Suprapubic skin (tissue), 4 donors: Measurements from ENCODE around the gene ZGLP1. TPM values are rescaled to one million over a fixed set of nuclear protein-coding genes. Genes with fewer than 3 reads are reported as not detected.

ENCODE experiments used
- DNase-seq, 2 donors: peaks; one replicate each; pipeline ENCODE4 v3.0.0-alpha.2; 2019; ENCODE audit warnings: low spot score in 2 of 2
- H3K27ac ChIP-seq: fragments of 200-600 bp; sonication (generic); one replicate; pipeline ENCODE4 v1.5.1; 2019
- H3K27me3 ChIP-seq: fragments of 200-600 bp; sonication (generic); one replicate; pipeline ENCODE4 v1.5.1; 2019
- H3K36me3 ChIP-seq: fragments of 200-600 bp; sonication (generic); one replicate; pipeline ENCODE4 v1.5.1; 2019
- H3K4me1 ChIP-seq: fragments of 200-600 bp; sonication (generic); one replicate; pipeline ENCODE4 v1.5.1; 2019
- H3K4me3 ChIP-seq: fragments of 200-600 bp; sonication (generic); one replicate; pipeline ENCODE4 v1.5.1; 2019; ENCODE audit warnings: mild to moderate bottlenecking
- H3K9me3 ChIP-seq: fragments of 200-600 bp; sonication (generic); one replicate; pipeline ENCODE4 v1.5.1; 2019
- EP300 ChIP-seq: sonication (generic); formaldehyde crosslinking; IDR thresholded peaks from one replicate; pipeline ENCODE4 v1.6.1; 2017; ENCODE audit warnings: antibody characterized with exemption
- POLR2A ChIP-seq, 2 donors: fragments of 450-650 bp; IDR thresholded peaks; one replicate each; pipeline ENCODE4 v1.6.1; 2017; ENCODE audit warnings: antibody characterized with exemption in 2 of 2, mild to moderate bottlenecking in 2 of 2, moderate library complexity in 2 of 2
- POLR2AphosphoS5 ChIP-seq, 3 donors: sonication (generic); formaldehyde crosslinking; IDR thresholded peaks; one replicate each; pipeline ENCODE4 v1.6.1; 2017; ENCODE audit warnings: antibody characterized with exemption in 3 of 3
- WGBS: methylation state at CpG from one replicate; pipeline ENCODE4 v1.1.5; 2018; 5-methylcytosine and 5-hydroxymethylcytosine counted together
- total RNA-seq, 4 donors: library from RNA; depleted of rRNA; stranded (reverse); fragments of >200 nt; gene quantifications; one replicate each; pipeline ENCODE4 v1.1.0, GENCODE V29; 2016
- TF ChIP-seq, protein P1 (sequence below), 2 donors: fragments of 200-600 bp in 1 of 2; fragments of 450-650 bp in 1 of 2; sonication (generic) in 1 of 2; IDR thresholded peaks; one replicate each; pipeline ENCODE4 v1.5.1; 2016 to 2019; ENCODE audit warnings: antibody characterized with exemption in 2 of 2, mild to moderate bottlenecking in 1 of 2, moderate library complexity in 1 of 2

The ZGLP1 gene
- total RNA-seq, 4 donors from 2014 or later: 1.4 to 7.2 (median 2.9) TPM

- H3K36me3 ChIP-seq: peaks cover 32% of the 10 kb centered on the region
- H3K27me3 ChIP-seq: no peaks in the 10 kb centered on the region
- 36% methylated on average over 18 of the region's 18 CpGs for WGBS
- H3K4me1 ChIP-seq: peaks cover 31% of the 10 kb centered on the region
- TF ChIP-seq, protein P1, sequence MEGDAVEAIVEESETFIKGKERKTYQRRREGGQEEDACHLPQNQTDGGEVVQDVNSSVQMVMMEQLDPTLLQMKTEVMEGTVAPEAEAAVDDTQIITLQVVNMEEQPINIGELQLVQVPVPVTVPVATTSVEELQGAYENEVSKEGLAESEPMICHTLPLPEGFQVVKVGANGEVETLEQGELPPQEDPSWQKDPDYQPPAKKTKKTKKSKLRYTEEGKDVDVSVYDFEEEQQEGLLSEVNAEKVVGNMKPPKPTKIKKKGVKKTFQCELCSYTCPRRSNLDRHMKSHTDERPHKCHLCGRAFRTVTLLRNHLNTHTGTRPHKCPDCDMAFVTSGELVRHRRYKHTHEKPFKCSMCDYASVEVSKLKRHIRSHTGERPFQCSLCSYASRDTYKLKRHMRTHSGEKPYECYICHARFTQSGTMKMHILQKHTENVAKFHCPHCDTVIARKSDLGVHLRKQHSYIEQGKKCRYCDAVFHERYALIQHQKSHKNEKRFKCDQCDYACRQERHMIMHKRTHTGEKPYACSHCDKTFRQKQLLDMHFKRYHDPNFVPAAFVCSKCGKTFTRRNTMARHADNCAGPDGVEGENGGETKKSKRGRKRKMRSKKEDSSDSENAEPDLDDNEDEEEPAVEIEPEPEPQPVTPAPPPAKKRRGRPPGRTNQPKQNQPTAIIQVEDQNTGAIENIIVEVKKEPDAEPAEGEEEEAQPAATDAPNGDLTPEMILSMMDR (IDR thresholded peaks at IDR 0.05): no peak
- no peak for TF ChIP-seq EP300
- no peak for TF ChIP-seq POLR2A (IDR thresholded peaks at IDR 0.05)
- TF ChIP-seq POLR2AphosphoS5 (IDR thresholded peaks at IDR 0.05): no peak
- H3K9me3 ChIP-seq: no peaks in the 10 kb centered on the region
- no peak for DNase-seq
- peak overlapping the region; percentile 85 for H3K4me3 ChIP-seq
- H3K27ac ChIP-seq: no peak overlapping the region
Measured at GRCh38 chr19:10332158-10332964, 22.7 kb upstream of the ZGLP1 start.

GRCh38 chr19:10329555-10329954, 19.9 kb upstream of the ZGLP1 start:
- Histone ChIP-seq H3K4me1 (peaks cover 25% of the 10 kb centered on the region), H3K27ac (no peak overlapping the region), H3K36me3 (peaks cover 59% of the 10 kb centered on the region), H3K4me3 (no peak overlapping the region), H3K27me3 (no peaks in the 10 kb centered on the region), H3K9me3 (no peaks in the 10 kb centered on the region)
- no peak for DNase-seq
- TF ChIP-seq EP300 (no peak), POLR2A (IDR thresholded peaks at IDR 0.05) (no peak), POLR2AphosphoS5 (IDR thresholded peaks at IDR 0.05) (no peak)
- TF ChIP-seq, protein P1 (IDR thresholded peaks at IDR 0.05): no peak
- WGBS: 95% methylated on average over 13 of the region's 13 CpGs

DNA sequence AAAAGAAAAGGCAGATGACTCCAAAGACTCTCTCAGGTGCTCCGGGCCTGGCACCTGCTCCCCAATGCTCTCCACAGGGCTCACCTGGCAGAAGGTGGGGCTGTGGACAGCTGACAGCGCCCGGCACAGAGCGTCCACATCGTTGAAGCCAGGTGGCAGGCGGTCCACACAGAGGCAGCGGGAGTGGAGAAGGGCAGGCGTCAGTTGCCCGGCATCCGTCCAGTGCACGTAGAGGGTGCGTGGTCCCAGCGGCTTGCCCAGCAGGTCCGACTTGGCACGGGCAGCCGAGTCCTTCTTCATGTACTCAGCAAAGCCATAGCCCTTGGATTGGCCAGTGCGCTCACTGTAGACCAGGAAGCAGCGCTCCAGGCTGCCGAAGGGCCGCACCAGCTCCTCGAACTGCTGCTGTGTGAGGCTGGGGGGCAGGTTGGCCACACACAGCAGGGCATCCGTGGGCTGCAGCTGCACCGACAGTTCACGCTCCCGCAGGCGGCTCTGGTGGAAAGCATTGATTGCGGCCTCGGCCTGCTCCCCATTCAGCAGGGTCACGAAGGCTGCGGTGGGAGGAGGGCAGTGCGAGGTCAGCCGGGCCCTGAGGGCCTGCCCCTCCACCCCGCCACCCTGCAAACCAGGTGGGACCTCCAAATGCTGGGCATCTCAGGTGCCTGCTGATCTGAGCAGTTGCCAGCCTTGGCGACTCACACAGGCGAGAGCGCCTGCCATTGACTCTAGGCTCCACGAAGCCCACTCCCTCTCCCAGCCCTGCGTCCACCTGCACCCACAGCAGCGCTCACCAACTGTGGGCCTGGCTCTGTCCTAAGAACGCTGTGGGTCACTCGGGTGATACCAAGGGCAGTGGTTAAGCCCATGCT, 19.2 kb upstream of the ZGLP1 start:
- peaks cover 66% of the 10 kb centered on the region for H3K36me3 ChIP-seq
- WGBS: 93% methylated on average over 20 of the region's 41 CpGs
- no peak overlapping the region for H3K27ac ChIP-seq
- no peaks in the 10 kb centered on the region for H3K9me3 ChIP-seq
- no peak for DNase-seq
- H3K27me3 ChIP-seq: no peaks in the 10 kb centered on the region
- no peak overlapping the region for H3K4me3 ChIP-seq
- peaks cover 17% of the 10 kb centered on the region for H3K4me1 ChIP-seq
- no peak for TF ChIP-seq EP300
- TF ChIP-seq POLR2AphosphoS5 (IDR thresholded peaks at IDR 0.05): no peak
- TF ChIP-seq POLR2A (IDR thresholded peaks at IDR 0.05): no peak
- TF ChIP-seq, protein P1 (IDR thresholded peaks at IDR 0.05): no peak

DNA sequence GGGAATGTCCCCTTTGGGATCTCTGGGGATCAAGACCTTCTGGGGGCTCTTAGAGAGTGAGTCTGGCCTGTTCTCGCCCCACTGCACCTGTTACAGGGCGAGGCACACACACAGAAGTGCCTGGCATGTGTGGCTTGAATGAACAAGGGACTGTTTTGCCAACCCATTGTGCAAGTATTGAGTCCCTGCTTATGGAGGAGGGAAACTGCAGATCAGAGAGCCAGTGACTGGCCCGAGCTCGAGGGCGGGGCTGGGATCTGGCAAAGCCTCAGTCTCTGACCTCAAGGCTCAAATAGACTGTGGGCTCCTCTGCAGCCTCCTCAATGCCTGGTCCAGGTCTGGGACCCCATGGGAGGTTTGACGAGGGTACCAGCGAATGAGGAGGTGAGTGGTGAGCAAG, 18.2 kb upstream of the ZGLP1 start:
- no peaks in the 10 kb centered on the region for H3K9me3 ChIP-seq
- DNase-seq: no peak
- no peaks in the 10 kb centered on the region for H3K27me3 ChIP-seq
- 86% methylated on average over 5 of the region's 7 CpGs for WGBS
- H3K27ac ChIP-seq: no peak overlapping the region
- no peak for TF ChIP-seq EP300
- TF ChIP-seq POLR2AphosphoS5 (IDR thresholded peaks at IDR 0.05): no peak
- no peak for TF ChIP-seq POLR2A (IDR thresholded peaks at IDR 0.05)
- TF ChIP-seq, protein P1 (IDR thresholded peaks at IDR 0.05): no peak
- no peak overlapping the region for H3K4me3 ChIP-seq
- peaks cover 76% of the 10 kb centered on the region for H3K36me3 ChIP-seq
- H3K4me1 ChIP-seq: peaks cover 13% of the 10 kb centered on the region

DNA sequence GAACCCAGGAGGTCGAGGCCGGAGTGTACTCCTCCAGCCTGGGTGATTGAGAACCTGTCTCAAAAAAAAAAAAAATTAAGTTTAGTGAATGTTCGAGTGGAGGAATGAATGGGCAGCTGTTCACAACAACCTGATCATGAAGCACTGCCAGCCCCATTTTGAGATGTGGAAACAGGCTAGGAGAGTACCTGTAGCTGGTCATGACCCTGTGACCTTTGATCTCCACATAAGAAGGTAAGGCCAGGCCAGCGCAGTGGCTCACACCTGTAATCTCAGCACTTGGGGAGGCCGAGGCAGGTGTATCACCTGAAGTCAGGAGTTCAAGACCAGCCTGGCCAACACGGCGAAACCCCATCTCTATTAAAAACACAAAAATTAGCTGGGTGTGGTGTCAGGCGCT, 16.1 kb upstream of the ZGLP1 start:
- 91% methylated on average over 8 of the region's 8 CpGs for WGBS
- no peak overlapping the region for H3K4me3 ChIP-seq
- H3K4me1 ChIP-seq: no peaks in the 10 kb centered on the region
- peaks cover 97% of the 10 kb centered on the region for H3K36me3 ChIP-seq
- TF ChIP-seq, protein P1 (IDR thresholded peaks at IDR 0.05): no peak
- TF ChIP-seq EP300 (no peak), POLR2AphosphoS5 (IDR thresholded peaks at IDR 0.05) (no peak), POLR2A (IDR thresholded peaks at IDR 0.05) (no peak)
- no peak overlapping the region for H3K27ac ChIP-seq
- H3K9me3 ChIP-seq: no peaks in the 10 kb centered on the region
- DNase-seq: no peak
- no peaks in the 10 kb centered on the region for H3K27me3 ChIP-seq
